ACC112 (cell line): ENCODE data around the gene ALDH16A1.
A peak's percentile ranks its signal among the peaks of the same experiment; 100 is the strongest.

Experiments
- H2AFZ ChIP-seq: fragments of 200-600 bp; sonication (generic); one replicate; pipeline ENCODE4 v1.6.0; 2017; ENCODE audit warnings: antibody characterized with exemption, low read length; ENCODE audit not compliant: unreplicated experiment
- H3K27ac ChIP-seq: fragments of 200-600 bp; sonication (generic); 2 replicates; pipeline ENCODE4 v1.5.1; 2014; ENCODE audit warnings: low read depth, mild to moderate bottlenecking, antibody characterized with exemption, low read length, moderate library complexity
- H3K27me3 ChIP-seq: fragments of 200-600 bp; sonication (generic); 2 replicates; pipeline ENCODE4 v1.6.1; 2014; ENCODE audit warnings: mild to moderate bottlenecking, antibody characterized with exemption, low read length, moderate library complexity, mixed read lengths; ENCODE audit not compliant: insufficient read depth
- H3K36me3 ChIP-seq: fragments of 200-600 bp; sonication (generic); 2 replicates; pipeline ENCODE4 v1.6.1; 2016; ENCODE audit warnings: mild to moderate bottlenecking, antibody characterized with exemption, low read length, moderate library complexity, mixed read lengths; ENCODE audit not compliant: insufficient read depth
- H3K4me1 ChIP-seq: fragments of 200-600 bp; sonication (generic); one replicate; pipeline ENCODE4 v1.6.1; 2016; ENCODE audit warnings: low read length, mixed read lengths; ENCODE audit not compliant: insufficient read depth, unreplicated experiment, control insufficient read depth
- H3K4me3 ChIP-seq: fragments of 200-600 bp; sonication (generic); 2 replicates; pipeline ENCODE4 v1.5.1; 2014; ENCODE audit warnings: mild to moderate bottlenecking, low read depth, low read length
- H3K79me2 ChIP-seq: fragments of 200-600 bp; sonication (generic); one replicate; pipeline ENCODE4 v1.6.0; 2016; ENCODE audit warnings: low read length; ENCODE audit not compliant: control insufficient read depth, unreplicated experiment, insufficient read depth

The ALDH16A1 gene

DNA sequence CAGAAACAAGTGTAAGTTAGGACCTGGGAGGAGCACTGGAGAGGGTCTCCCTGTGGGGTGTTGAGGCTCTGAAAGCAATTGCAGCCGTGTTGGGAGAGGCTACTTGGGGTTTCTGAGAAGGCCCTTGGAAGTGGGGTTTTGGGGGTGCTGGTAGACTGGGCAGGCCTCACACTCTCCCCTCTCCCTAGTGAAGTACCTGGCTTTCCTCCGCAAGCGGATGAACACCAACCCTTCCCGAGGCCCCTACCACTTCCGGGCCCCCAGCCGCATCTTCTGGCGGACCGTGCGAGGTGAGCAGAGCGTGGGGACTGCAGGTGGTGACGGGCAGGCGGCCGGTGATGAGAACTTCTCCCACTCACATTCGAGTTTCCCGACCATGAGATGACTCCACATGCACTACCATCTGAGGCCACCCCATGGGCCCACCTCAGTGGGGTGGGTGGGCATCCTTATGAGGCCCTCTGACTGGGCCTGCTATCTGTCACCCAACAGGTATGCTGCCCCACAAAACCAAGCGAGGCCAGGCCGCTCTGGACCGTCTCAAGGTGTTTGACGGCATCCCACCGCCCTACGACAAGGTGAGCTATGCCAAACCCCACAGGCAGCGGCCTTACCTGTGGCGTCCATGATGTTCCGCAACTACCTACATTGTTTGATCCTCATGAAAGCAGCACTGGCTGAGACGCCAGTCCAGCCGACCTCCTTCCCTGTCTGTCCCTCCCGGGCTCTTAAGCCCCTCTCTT lies 37.4 kb downstream of the ALDH16A1 start:
- H3K27ac ChIP-seq = peak overlapping the region; percentile 81

GRCh38 chr19:49491030-49491803 lies 38.2 kb downstream of the ALDH16A1 start:
- Histone ChIP-seq H3K27me3 (no peaks in the 10 kb centered on the region), H3K4me3 (no peak overlapping the region), H3K36me3 (peaks cover 43% of the 10 kb centered on the region), H3K79me2 (peaks cover 37% of the 10 kb centered on the region), H3K27ac (0 out of 2 replicates have a peak overlapping the region, but pooled peaks have one; percentile 6), H3K4me1 (peaks cover 8% of the 10 kb centered on the region), H2AFZ (no peak overlapping the region)

More for the DNA sequence above, 37.4 kb downstream of the ALDH16A1 start:
- H3K4me1 ChIP-seq = peaks cover 8% of the 10 kb centered on the region
- peaks cover 43% of the 10 kb centered on the region for H3K36me3 ChIP-seq
- H3K27me3 ChIP-seq = no peaks in the 10 kb centered on the region
- H3K79me2 ChIP-seq = peaks cover 37% of the 10 kb centered on the region
- H2AFZ ChIP-seq = no peak overlapping the region
- H3K4me3 ChIP-seq = peak overlapping the region; percentile 94

GRCh38 chr19:49491804-49492572 lies 39.0 kb downstream of the ALDH16A1 start:
- Histone ChIP-seq H3K4me1 (peaks cover 8% of the 10 kb centered on the region), H3K36me3 (peaks cover 43% of the 10 kb centered on the region), H3K27ac (0 out of 2 replicates have a peak overlapping the region, but pooled peaks have one; percentile 19)

GRCh38 chr19:49492573-49493405 lies 39.8 kb downstream of the ALDH16A1 start:
- peaks cover 48% of the 10 kb centered on the region for H3K36me3 ChIP-seq
- H3K4me1 ChIP-seq = peaks cover 13% of the 10 kb centered on the region
- H3K79me2 ChIP-seq = peaks cover 47% of the 10 kb centered on the region
- H3K4me3 ChIP-seq = no peak overlapping the region
- H3K27ac ChIP-seq = peak overlapping the region; percentile 19; the same call in 1 of the 2 replicates
- H2AFZ ChIP-seq = no peak overlapping the region
- no peaks in the 10 kb centered on the region for H3K27me3 ChIP-seq

More at GRCh38 chr19:49491804-49492572, 39.0 kb downstream of the ALDH16A1 start:
- H3K79me2 ChIP-seq = peaks cover 45% of the 10 kb centered on the region
- no peak overlapping the region for H3K4me3 ChIP-seq
- no peaks in the 10 kb centered on the region for H3K27me3 ChIP-seq
- H2AFZ ChIP-seq = no peak overlapping the region

DNA sequence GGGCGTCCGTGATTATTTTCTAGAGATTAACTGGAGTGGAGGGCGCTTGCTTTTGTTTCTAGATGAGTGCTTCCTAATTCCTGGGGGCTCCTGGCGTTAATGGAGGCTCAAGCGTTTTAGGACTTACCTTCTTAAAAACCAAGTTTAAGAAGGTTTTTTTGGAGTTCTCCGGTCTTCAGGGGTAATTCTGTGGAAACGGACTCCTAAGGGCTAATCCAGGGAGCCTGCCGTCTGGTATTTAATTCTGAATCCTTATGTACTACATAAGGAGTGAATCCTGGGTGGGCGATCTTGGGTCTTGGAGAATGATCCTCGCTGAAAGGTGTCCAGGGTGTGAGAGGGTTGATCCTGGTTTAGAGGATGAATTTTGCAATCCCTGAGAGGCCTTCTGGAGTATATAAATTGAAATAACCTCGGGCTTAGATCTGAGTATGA lies 43.6 kb downstream of the ALDH16A1 start:
- Histone ChIP-seq H2AFZ (no peak overlapping the region), H3K79me2 (peaks cover 21% of the 10 kb centered on the region), H3K4me1 (peaks cover 7% of the 10 kb centered on the region), H3K27ac (peak overlapping the region; percentile 79), H3K27me3 (no peaks in the 10 kb centered on the region), H3K36me3 (peaks cover 25% of the 10 kb centered on the region), H3K4me3 (peak overlapping the region; percentile 82)

DNA sequence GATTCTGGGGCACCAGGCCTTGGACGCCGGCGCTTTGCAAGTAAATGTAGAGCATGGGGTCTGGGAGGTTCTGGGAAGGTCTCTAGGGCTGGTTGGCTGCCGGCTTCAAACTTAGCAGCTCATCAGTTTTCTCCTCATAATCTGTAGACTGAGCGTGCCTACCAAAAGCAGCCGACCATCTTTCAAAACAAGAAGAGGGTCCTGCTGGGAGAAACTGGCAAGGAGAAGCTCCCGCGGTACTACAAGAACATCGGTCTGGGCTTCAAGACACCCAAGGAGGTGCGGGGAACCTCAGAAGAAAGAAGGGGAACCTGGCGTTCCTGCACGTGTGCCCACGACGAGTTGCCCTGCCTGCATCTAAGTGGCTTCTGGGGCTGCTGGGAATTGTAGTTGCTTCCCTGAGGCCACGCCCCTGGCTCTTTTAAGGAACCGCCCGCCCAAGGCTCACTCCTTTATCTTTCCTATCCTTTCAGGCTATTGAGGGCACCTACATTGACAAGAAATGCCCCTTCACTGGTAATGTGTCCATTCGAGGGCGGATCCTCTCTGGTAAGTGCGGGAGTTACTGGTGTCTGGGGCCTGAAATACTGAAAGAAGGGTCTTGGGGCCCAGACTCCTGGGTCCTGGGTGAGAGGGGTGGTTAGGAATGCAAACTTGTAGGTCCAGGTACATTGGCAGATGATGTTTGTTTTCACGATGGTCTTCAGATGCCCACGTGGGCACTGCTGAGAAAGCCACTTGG lies 44.2 kb downstream of the ALDH16A1 start:
- no peak overlapping the region for H2AFZ ChIP-seq
- peaks cover 7% of the 10 kb centered on the region for H3K4me1 ChIP-seq
- H3K36me3 ChIP-seq = peaks cover 22% of the 10 kb centered on the region
- H3K79me2 ChIP-seq = peaks cover 21% of the 10 kb centered on the region
- H3K27me3 ChIP-seq = no peaks in the 10 kb centered on the region
- H3K4me3 ChIP-seq = peak overlapping the region; percentile 82
- H3K27ac ChIP-seq = peak overlapping the region; percentile 79

- peak overlapping the region; percentile 82 for H3K4me3 ChIP-seq
- H3K4me1 ChIP-seq = peaks cover 7% of the 10 kb centered on the region
- no peak overlapping the region for H2AFZ ChIP-seq
- H3K79me2 ChIP-seq = peaks cover 21% of the 10 kb centered on the region
- H3K36me3 ChIP-seq = peaks cover 17% of the 10 kb centered on the region
- H3K27ac ChIP-seq = no peak overlapping the region
- H3K27me3 ChIP-seq = no peaks in the 10 kb centered on the region
Measured at GRCh38 chr19:49497789-49498103, 44.7 kb downstream of the ALDH16A1 start.

GRCh38 chr19:49498475-49498874 lies 45.5 kb downstream of the ALDH16A1 start:
- Histone ChIP-seq H3K27ac (no peak overlapping the region), H2AFZ (no peak overlapping the region), H3K4me3 (peak overlapping the region; percentile 82), H3K4me1 (peaks cover 10% of the 10 kb centered on the region), H3K79me2 (peaks cover 21% of the 10 kb centered on the region), H3K27me3 (no peaks in the 10 kb centered on the region), H3K36me3 (peaks cover 12% of the 10 kb centered on the region; the same call in 1 of the 2 replicates)

DNA sequence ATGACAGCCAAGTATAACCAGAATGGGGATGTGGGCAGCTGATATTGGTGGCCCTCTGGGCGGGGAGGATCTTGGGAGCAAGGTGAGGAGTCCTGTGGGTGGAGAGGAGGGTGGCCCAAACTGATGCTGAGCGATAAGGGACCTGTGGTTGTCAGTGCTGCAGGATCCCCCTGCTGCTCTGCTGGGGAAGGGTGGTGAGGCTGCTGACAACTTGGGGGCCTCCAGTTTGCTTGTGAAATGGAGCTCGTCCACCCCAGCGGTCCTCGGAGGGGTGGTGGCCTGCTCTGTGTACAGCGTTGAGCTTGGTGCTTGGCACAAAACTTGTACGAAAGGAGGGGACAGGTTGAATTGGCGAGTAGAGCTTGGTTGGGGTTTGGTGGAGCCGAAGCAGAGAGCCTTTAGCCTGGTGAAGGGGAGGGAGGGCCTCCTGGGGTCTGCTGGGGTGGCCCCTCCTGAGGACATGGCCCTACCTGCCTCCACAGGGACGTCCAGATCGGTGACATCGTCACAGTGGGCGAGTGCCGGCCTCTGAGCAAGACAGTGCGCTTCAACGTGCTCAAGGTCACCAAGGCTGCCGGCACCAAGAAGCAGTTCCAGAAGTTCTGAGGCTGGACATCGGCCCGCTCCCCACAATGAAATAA lies 46.1 kb downstream of the ALDH16A1 start:
- no peak overlapping the region for H3K27ac ChIP-seq
- no peak overlapping the region for H3K4me3 ChIP-seq
- H3K36me3 ChIP-seq = peaks cover 12% of the 10 kb centered on the region; the same call in 1 of the 2 replicates
- H3K27me3 ChIP-seq = no peaks in the 10 kb centered on the region
- H2AFZ ChIP-seq = no peak overlapping the region
- peaks cover 11% of the 10 kb centered on the region for H3K4me1 ChIP-seq
- peaks cover 21% of the 10 kb centered on the region for H3K79me2 ChIP-seq
